HCT116 (cell line): ENCODE measurements around the gene RADIL. TPM values are rescaled to one million over a fixed set of nuclear protein-coding genes. Genes with fewer than 3 reads are reported as not detected.

Experiments used
- ATAC-seq: fragments of 200-7000 bp; cut with Tn5 transposase; 2 replicates; pipeline ENCODE4 v1.9.1; 2020; ENCODE audit warnings: mild to moderate bottlenecking, moderate library complexity
- BruUV-seq: library from RNA; stranded (reverse); fragments of 400-500 nt; replicated peaks from 2 replicates; lab custom pipeline; 2021; lab: Mats Ljungman, UMichigan
- CTCF ChIA-PET: fragments of 300-600 bp; sonication (Branson Sonifier 250); formaldehyde crosslinking; loops from one replicate; lab custom pipeline; 2021; ENCODE audit warnings: antibody characterized with exemption; lab: Charles Lee
- POLR2A ChIA-PET: fragments of 300-600, 350-600 bp; sonication (Branson Sonifier 250); formaldehyde crosslinking; loops from one replicate; lab custom pipeline; 2021; ENCODE audit warnings: antibody characterized with exemption; lab: Charles Lee
- RAD21 ChIA-PET, 2 experiments: fragments of 300-600 bp; sonication (Branson Sonifier 250); formaldehyde crosslinking; loops; one replicate each; lab custom pipeline; 2023; ENCODE audit warnings: low total read pairs in 2 of 2; ENCODE audit not compliant: uncharacterized antibody in 2 of 2, unreplicated experiment in 2 of 2, low non-redundant PET in 1 of 2; lab: Charles Lee
- DNase-seq: peaks from one replicate; pipeline ENCODE4 v3.0.0-alpha.2; 2010; ENCODE audit warnings: low read depth, low spot score
- H2AFZ ChIP-seq: fragments of 200-600 bp; shearing (Covaris generic), sonication (generic); 2 replicates; pipeline ENCODE4 v1.6.1; 2017; ENCODE audit warnings: low read depth, mixed run types, mixed read lengths, antibody characterized with exemption, low read length; ENCODE audit not compliant: poor library complexity, severe bottlenecking
- H3K27ac ChIP-seq: 2 replicates; pipeline ENCODE4 v1.5.1; 2012; ENCODE audit warnings: low read depth, low read length
- H3K27me3 ChIP-seq: fragments of 200-600 bp; sonication (generic); 2 replicates; pipeline ENCODE4 v1.6.1; 2016; ENCODE audit warnings: mixed run types, low read length, mixed read lengths; ENCODE audit not compliant: insufficient read depth
- H3K36me3 ChIP-seq, 2 experiments: fragments of 200-500 bp in 1 of 2; fragments of 200-600 bp in 1 of 2; sonication (Bioruptor generic) in 1 of 2; sonication (generic) in 1 of 2; 2 replicates each; pipeline versions ENCODE4 v1.5.1 to v1.6.1; 2014 to 2016; ENCODE audit warnings: low read length in 2 of 2, inconsistent platforms in 1 of 2, mixed read lengths in 1 of 2, mixed run types in 1 of 2; ENCODE audit not compliant: insufficient read depth in 2 of 2, control insufficient read depth in 1 of 2
- H3K4me1 ChIP-seq, 2 experiments: fragments of 200-600 bp in 1 of 2; sonication (generic) in 1 of 2; 2 replicates each; pipeline versions ENCODE4 v1.5.1 to v1.6.1; 2012 to 2017; ENCODE audit warnings: low read length in 2 of 2, inconsistent platforms in 1 of 2, mild to moderate bottlenecking in 1 of 2, mixed read lengths in 1 of 2, mixed run types in 1 of 2, moderate library complexity in 1 of 2; ENCODE audit not compliant: insufficient read depth in 2 of 2, control insufficient read depth in 1 of 2
- H3K4me2 ChIP-seq: fragments of 200-600 bp; sonication (generic); 2 replicates; pipeline ENCODE4 v1.6.1; 2017; ENCODE audit warnings: mixed run types, low read length, mixed read lengths
- H3K4me3 ChIP-seq, 2 experiments: fragments of 200-600 bp in 1 of 2; sonication (generic) in 1 of 2; replicated peaks in 1 of 2; 2 replicates each; pipeline ENCODE4 v1.5.1; 2011 to 2016; ENCODE audit warnings: low read length in 2 of 2, control low read depth in 1 of 2, low read depth in 1 of 2, mild to moderate bottlenecking in 1 of 2, mixed read lengths in 1 of 2, mixed run types in 1 of 2
- H3K79me2 ChIP-seq: fragments of 200-600 bp; sonication (generic); 2 replicates; pipeline ENCODE4 v1.6.1; 2017; ENCODE audit warnings: mild to moderate bottlenecking, mixed run types, low read length, moderate library complexity, mixed read lengths; ENCODE audit not compliant: insufficient read depth
- H3K9ac ChIP-seq: fragments of 200-600 bp; sonication (generic); 2 replicates; pipeline ENCODE4 v1.6.1; 2016; ENCODE audit warnings: low read length, mixed read lengths
- H3K9me2 ChIP-seq: fragments of 200-600 bp; sonication (generic), shearing (Covaris generic); 2 replicates; pipeline ENCODE4 v1.6.1; 2017; ENCODE audit warnings: mixed run types, mild to moderate bottlenecking, moderate library complexity; ENCODE audit not compliant: insufficient read depth
- H3K9me3 ChIP-seq, 2 experiments: fragments of 200-500 bp in 1 of 2; fragments of 200-600 bp in 1 of 2; sonication (Bioruptor generic) in 1 of 2; sonication (generic) in 1 of 2; 2 replicates each; pipeline ENCODE4 v1.6.1; 2014 to 2017; ENCODE audit warnings: low read length in 2 of 2, mixed read lengths in 2 of 2, inconsistent platforms in 1 of 2, low read depth in 1 of 2, mild to moderate bottlenecking in 1 of 2, mixed run types in 1 of 2, moderate library complexity in 1 of 2; ENCODE audit not compliant: control insufficient read depth in 1 of 2, insufficient read depth in 1 of 2
- H4K20me1 ChIP-seq: fragments of 200-600 bp; sonication (generic), shearing (Covaris generic); 2 replicates; pipeline ENCODE4 v1.6.1; 2017; ENCODE audit warnings: mixed run types, mild to moderate bottlenecking, moderate library complexity; ENCODE audit not compliant: insufficient read depth
- EGR1 ChIP-seq: IDR thresholded peaks from 2 replicates; pipeline ENCODE4 v1.6.1; 2012; ENCODE audit warnings: low read depth
- EZH2phosphoT487 ChIP-seq: fragments of 200-600 bp; IDR thresholded peaks from 2 replicates; pipeline ENCODE4 v1.6.1; 2018; ENCODE audit warnings: antibody characterized with exemption, borderline replicate concordance
- JUND ChIP-seq: IDR thresholded peaks from 2 replicates; pipeline ENCODE4 v1.6.1; 2012
- POLR2AphosphoS5 ChIP-seq: IDR thresholded peaks from 2 replicates; pipeline ENCODE4 v1.6.1; 2011; ENCODE audit warnings: mild to moderate bottlenecking, low read depth, low read length, moderate library complexity
- ZNF274 ChIP-seq: fragments of 200-500 bp; sonication (Bioruptor generic); IDR thresholded peaks from 2 replicates; pipeline ENCODE4 v1.6.1; 2014; ENCODE audit warnings: mild to moderate bottlenecking, low read depth, low read length, inconsistent platforms
- intact Hi-C: fragments of 100-400 bp; cut with micrococcal nuclease; formaldehyde crosslinking; loops from 2 replicates; pipeline ENCODE4 v1.10.0; 2022
- total RNA-seq: library from RNA; stranded (reverse); gene quantifications from one replicate; pipeline ENCODE4 v1.2.1, GENCODE V29; 2021; ENCODE audit not compliant: unreplicated experiment
- TF ChIP-seq, protein P1 (sequence below): IDR thresholded peaks from 2 replicates; pipeline ENCODE4 v1.6.1; 2012

The RADIL gene
- total RNA-seq, 1 experiment from 2014 or later, result 5.3 TPM

DNA sequence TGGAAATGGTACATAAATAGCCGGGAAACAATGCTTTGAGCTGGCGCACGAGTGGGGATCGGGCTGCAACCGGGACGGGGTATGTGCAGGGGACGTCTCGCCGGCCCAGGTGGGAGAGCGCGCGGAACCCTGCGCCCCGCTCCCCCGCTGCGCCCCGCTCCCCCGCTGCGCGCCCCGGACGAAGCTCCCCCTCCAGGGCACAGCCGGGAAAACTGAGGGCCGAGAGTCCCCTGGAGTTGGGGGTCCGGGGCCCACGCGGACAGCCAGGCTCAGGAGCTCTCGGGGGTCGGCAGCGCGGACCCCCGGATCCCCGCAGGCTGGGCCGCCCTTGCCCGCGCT, 514 bp downstream of the RADIL start:
- Histone ChIP-seq H3K4me3 (peak overlapping the region; percentile 45 to 71), H3K9me3 (no peaks in the 10 kb centered on the region), H3K27me3 (no peaks in the 10 kb centered on the region), H3K36me3 (no peaks in the 10 kb centered on the region), H4K20me1 (no peaks in the 10 kb centered on the region), H3K9ac (peak overlapping the region; percentile 80), H3K4me1 (peaks cover 0 to 8% of the 10 kb centered on the region in 2 experiments; a peak in 2 of 4 replicates), H2AFZ (no peak overlapping the region), H3K27ac (peak overlapping the region; percentile 63; the same call in 1 of the 2 replicates), H3K79me2 (0 out of 2 replicates have a peak, but pooled peaks cover 4% of the 10 kb centered on the region), H3K9me2 (no peaks in the 10 kb centered on the region), H3K4me2 (peak overlapping the region; percentile 68)
- no peak for TF ChIP-seq JUND
- intact Hi-C loops, result loop anchor here (1.0 to 2.0 kb wide), 2 partner anchors 53 to 84 kb away; no protein-coding TSS in a partner anchor
- ChIA-PET POLR2A (no interaction called here), CTCF (interaction anchor here (0.6 to 2.2 kb wide), 24 partner anchors 10 to 206 kb away, joined by 3 to 14 read pairs (median 4); no protein-coding TSS in a partner anchor), RAD21 (interaction anchor here in 1 of 2 experiments (1.4 kb wide), 1 partner anchor 53 kb away, joined by 3 read pairs; no protein-coding TSS in a partner anchor)
- BruUV-seq, result no TSS peak
- no peak for DNase-seq
- no peak; the same call in 1 of the 2 replicates for ATAC-seq

DNA sequence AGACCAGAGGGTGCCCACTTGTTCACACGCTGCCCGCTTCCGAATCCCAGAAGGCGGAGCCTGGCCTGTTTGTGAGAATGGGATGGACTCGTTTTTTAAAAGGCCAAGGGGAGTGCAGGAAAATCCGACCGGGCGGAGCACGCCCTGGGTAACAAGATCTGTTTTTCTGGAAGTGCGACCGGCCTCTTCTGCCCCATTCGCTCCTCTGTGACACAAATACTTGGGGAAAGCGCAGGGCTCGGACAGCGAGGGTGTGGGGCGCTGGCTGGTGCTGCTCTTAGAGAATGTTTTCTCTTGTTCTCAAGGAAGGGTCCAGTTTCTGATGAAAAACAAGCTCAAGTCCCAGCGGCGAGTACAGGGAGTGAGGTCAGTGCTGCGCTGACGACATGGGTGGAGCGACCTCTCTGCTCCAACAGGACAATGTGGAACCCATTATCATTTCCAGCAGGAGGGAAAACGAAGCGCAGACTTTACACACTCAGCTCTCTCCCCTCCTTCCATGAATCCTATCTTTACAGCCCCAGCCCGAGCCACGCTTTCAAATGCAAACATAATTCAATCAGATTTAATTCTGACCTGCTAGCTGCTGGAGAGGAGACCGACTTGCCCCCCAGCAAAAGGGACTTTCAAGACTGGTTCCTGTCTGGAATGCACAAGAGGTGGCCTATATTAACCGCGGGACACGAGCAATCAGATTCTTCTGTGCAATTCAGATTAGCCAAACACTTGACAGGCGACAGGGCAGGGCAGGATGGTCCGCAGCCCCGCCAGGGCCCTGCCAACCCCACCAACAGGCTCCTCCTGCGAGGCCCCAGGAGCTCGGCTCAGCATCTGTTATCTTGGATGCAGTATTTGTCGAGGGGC, 1.1 kb downstream of the RADIL start:
- Histone ChIP-seq H3K79me2 (0 out of 2 replicates have a peak, but pooled peaks cover 4% of the 10 kb centered on the region), H3K27ac (no peak overlapping the region), H3K9ac (peak overlapping the region; percentile 80), H4K20me1 (no peaks in the 10 kb centered on the region), H3K4me2 (peak overlapping the region; percentile 68), H2AFZ (no peak overlapping the region), H3K9me3 (no peaks in the 10 kb centered on the region), H3K27me3 (no peaks in the 10 kb centered on the region), H3K4me1 (peaks cover 0 to 8% of the 10 kb centered on the region in 2 experiments; a peak in 2 of 4 replicates), H3K4me3 (peak overlapping the region; percentile 45 to 71), H3K36me3 (no peaks in the 10 kb centered on the region; a peak in 1 of 4 replicates), H3K9me2 (no peaks in the 10 kb centered on the region)
- ChIA-PET POLR2A (no interaction called here), RAD21 (no interaction called here), CTCF (interaction anchor here (1.5 to 2.1 kb wide), 4 partner anchors 27 to 91 kb away, joined by 3 to 14 read pairs (median 4); no protein-coding TSS in a partner anchor)
- ATAC-seq (no peak), DNase-seq (no peak)
- intact Hi-C loops, result loop anchor here (1.0 to 2.0 kb wide), 2 partner anchors 52 to 84 kb away; no protein-coding TSS in a partner anchor
- TF ChIP-seq EGR1 (no peak), POLR2AphosphoS5 (no peak), EZH2phosphoT487 (no peak), ZNF274 (no peak)
- TF ChIP-seq, protein P1, sequence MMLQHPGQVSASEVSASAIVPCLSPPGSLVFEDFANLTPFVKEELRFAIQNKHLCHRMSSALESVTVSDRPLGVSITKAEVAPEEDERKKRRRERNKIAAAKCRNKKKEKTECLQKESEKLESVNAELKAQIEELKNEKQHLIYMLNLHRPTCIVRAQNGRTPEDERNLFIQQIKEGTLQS, result no peak
- TSS peak; percentile 57 for BruUV-seq
